K562 (cell line): ENCODE data around the gene COX10. TPM values are rescaled to one million over a fixed set of nuclear protein-coding genes. Genes with fewer than 3 reads are reported as not detected.

Experiments used
- ATAC-seq: fragments of 200-7000 bp; cut with Tn5 transposase; 3 replicates; pipeline ENCODE4 v1.9.1; 2020; ENCODE audit warnings: moderate library complexity
- BruUV-seq: library from RNA; stranded (reverse); fragments of 400-500 nt; replicated peaks from 2 replicates; lab custom pipeline; 2021; lab: Mats Ljungman, UMichigan
- CTCF ChIA-PET: fragments of 300-600 bp; formaldehyde crosslinking; extraction: SDS; loops from one replicate; lab custom pipeline; 2021; ENCODE audit warnings: low intra/inter-chr PET ratio; lab: Yijun Ruan, JAX
- POLR2A ChIA-PET: fragments of 300-600, 350-650 bp; sonication (Branson Sonifier 250); formaldehyde crosslinking; extraction: SDS; loops from one replicate; lab custom pipeline; 2021; ENCODE audit warnings: antibody characterized with exemption, inconsistent platforms; lab: Yijun Ruan, JAX
- DNase-seq, 4 experiments: peaks; one replicate each; pipeline versions ENCODE4 v3.0.0 to v3.0.0-alpha.2; 2011 to 2018; ENCODE audit warnings: low spot score in 3 of 4, mixed read lengths in 3 of 4; ENCODE audit errors: extremely low read depth in 1 of 4
- FAIRE-seq: peaks from 2 replicates; lab custom pipeline; 2011; peaks lifted over from hg19 to GRCh38; lab: Jason Lieb, UNC
- H2AFZ ChIP-seq: 2 replicates; pipeline ENCODE4 v1.6.0; 2011; ENCODE audit warnings: low read depth, low read length, control low read depth, inconsistent platforms
- H3K27ac ChIP-seq: fragments of 200-600 bp; 3 replicates; pipeline ENCODE4 v1.8.0; 2011; ENCODE audit warnings: low read depth, mild to moderate bottlenecking, control low read depth, inconsistent platforms, low read length, moderate library complexity, mixed read lengths; ENCODE audit errors: extremely low read depth
- H3K27me3 ChIP-seq, 2 experiments: fragments of 300-600 bp in 1 of 2; 2 replicates in 1 of 2; 3 replicates in 1 of 2; pipeline versions ENCODE4 v1.6.0 to v1.8.0; 2011; ENCODE audit warnings: inconsistent platforms in 2 of 2, low read length in 2 of 2, mild to moderate bottlenecking in 1 of 2, mixed read lengths in 1 of 2, moderate library complexity in 1 of 2; ENCODE audit not compliant: control insufficient read depth in 2 of 2, insufficient read depth in 2 of 2
- H3K36me3 ChIP-seq: fragments of 300-600 bp; 3 replicates; pipeline ENCODE4 v1.8.0; 2011; ENCODE audit warnings: mild to moderate bottlenecking, low read length, inconsistent platforms; ENCODE audit not compliant: control insufficient read depth, insufficient read depth
- H3K4me1 ChIP-seq, 2 experiments: fragments of 200-600 bp in 1 of 2; replicated peaks in 1 of 2; 2 replicates in 1 of 2; 3 replicates in 1 of 2; pipeline versions ENCODE4 v1.5.1 to v1.8.0; 2011; ENCODE audit warnings: inconsistent platforms in 2 of 2, low read length in 2 of 2, mild to moderate bottlenecking in 1 of 2, mixed read lengths in 1 of 2, moderate library complexity in 1 of 2; ENCODE audit not compliant: control insufficient read depth in 2 of 2, insufficient read depth in 2 of 2
- H3K4me2 ChIP-seq: 2 replicates; pipeline ENCODE4 v1.6.1; 2011; ENCODE audit warnings: low read length, control low read depth, inconsistent platforms, mixed read lengths; ENCODE audit not compliant: insufficient read depth
- H3K4me3 ChIP-seq: fragments of 200-600 bp; sonication (generic), shearing (Covaris generic); 2 replicates; pipeline ENCODE4 v1.5.1; 2016; ENCODE audit warnings: control low read depth, inconsistent platforms
- H3K79me2 ChIP-seq: fragments of 200-600 bp; 3 replicates; pipeline ENCODE4 v1.8.0; 2011; ENCODE audit warnings: low read length, inconsistent platforms; ENCODE audit not compliant: control insufficient read depth, insufficient read depth
- H3K9ac ChIP-seq, 2 experiments: 2 replicates each; pipeline versions ENCODE4 v1.6.0 to v1.6.1; 2011; ENCODE audit warnings: low read depth in 2 of 2, low read length in 2 of 2, control low read depth in 1 of 2, inconsistent platforms in 1 of 2, mild to moderate bottlenecking in 1 of 2, mixed read lengths in 1 of 2; ENCODE audit not compliant: insufficient read depth in 1 of 2
- H3K9me1 ChIP-seq: one replicate; pipeline ENCODE4 v1.6.0; 2011; ENCODE audit warnings: inconsistent platforms, mild to moderate bottlenecking, low read length, moderate library complexity; ENCODE audit not compliant: control insufficient read depth, insufficient read depth
- H3K9me3 ChIP-seq: replicated peaks from 2 replicates; pipeline ENCODE4 v1.5.1; 2011; ENCODE audit warnings: low read depth, low read length, inconsistent platforms; ENCODE audit not compliant: control insufficient read depth, insufficient read depth
- H4K20me1 ChIP-seq: replicated peaks from 2 replicates; pipeline ENCODE4 v1.6.1; 2011; ENCODE audit warnings: low read length, inconsistent platforms, mixed read lengths; ENCODE audit not compliant: control insufficient read depth, insufficient read depth
- ATF1 ChIP-seq, 2 experiments: fragments of 450-650 bp in 1 of 2; IDR thresholded peaks; 2 replicates each; pipeline ENCODE4 v1.6.1; 2016; ENCODE audit warnings: missing compliant biosample characterization in 1 of 2, missing genetic modification characterization in 1 of 2
- CEBPG ChIP-seq, 3 experiments: fragments of 200-800 bp in 1 of 3; sonication (Bioruptor generic) in 1 of 3; sonication (generic) in 1 of 3; formaldehyde crosslinking in 1 of 3; IDR thresholded peaks in 2 of 3; conservative IDR thresholded peaks in 1 of 3; 2 replicates each; pipeline versions ENCODE4 v1.6.1 to v1.8.0; 2016 to 2022; ENCODE audit warnings: missing compliant biosample characterization in 2 of 3, missing genetic modification characterization in 2 of 3, mild to moderate bottlenecking in 1 of 3, missing genetic modification reagents in 1 of 3
- ETV1 ChIP-seq: fragments of 450-650 bp; conservative IDR thresholded peaks from 2 replicates; pipeline ENCODE4 v1.6.1; 2016; ENCODE audit warnings: missing genetic modification characterization, control low read depth, low read depth, missing compliant biosample characterization
- JUND ChIP-seq, 2 experiments: IDR thresholded peaks; 2 replicates in 1 of 2; 3 replicates in 1 of 2; pipeline ENCODE4 v1.6.1; 2011; ENCODE audit warnings: borderline replicate concordance in 2 of 2, low read depth in 2 of 2, low read length in 2 of 2, improper control_type of control experiment in 1 of 2, missing biosample characterization in 1 of 2, missing genetic modification characterization in 1 of 2, missing genetic modification reagents in 1 of 2
- MAFG ChIP-seq: fragments of 450-650 bp; conservative IDR thresholded peaks from 2 replicates; pipeline ENCODE4 v1.6.1; 2016; ENCODE audit warnings: missing genetic modification characterization, missing compliant biosample characterization
- MEIS2 ChIP-seq: fragments of 450-650 bp; IDR thresholded peaks from 2 replicates; pipeline ENCODE4 v1.6.1; 2014; ENCODE audit warnings: mild to moderate bottlenecking; ENCODE audit not compliant: partially characterized antibody
- POLR2H ChIP-seq: IDR thresholded peaks from 2 replicates; pipeline ENCODE4 v1.6.1; 2016; ENCODE audit warnings: missing genetic modification characterization, low read depth, mild to moderate bottlenecking, control low read depth, missing compliant biosample characterization, moderate library complexity
- PURB ChIP-seq: sonication (generic); formaldehyde crosslinking; IDR thresholded peaks from 2 replicates; pipeline ENCODE4 v1.9.0; 2021; ENCODE audit warnings: low read depth, mild to moderate bottlenecking, missing genetic modification reagents
- RFX7 ChIP-seq: fragments of 250-450 bp; sonication (Bioruptor Pico); IDR thresholded peaks from 2 replicates; pipeline ENCODE4 v1.5.1; 2021; ENCODE audit warnings: mild to moderate bottlenecking
- TRIM24 ChIP-seq, 2 experiments: fragments of 450-650 bp; IDR thresholded peaks; 2 replicates each; pipeline ENCODE4 v1.6.1; 2016
- ZNF316 ChIP-seq: fragments of 450-650 bp; IDR thresholded peaks from 2 replicates; pipeline ENCODE4 v1.6.1; 2016
- ZNF589 ChIP-seq: fragments of 200-800 bp; sonication (Bioruptor generic); IDR thresholded peaks from 2 replicates; pipeline ENCODE4 v1.6.1; 2016; ENCODE audit warnings: low read depth, missing genetic modification characterization, missing compliant biosample characterization
- ZNF79 ChIP-seq: fragments of 250-450 bp; sonication (Bioruptor Pico); IDR thresholded peaks from 2 replicates; pipeline ENCODE4 v1.4.0; 2020; ENCODE audit warnings: low read depth, mild to moderate bottlenecking, moderate library complexity
- WGBS: fragments of 100-300 bp; shearing (Covaris generic); methylation state at CpG from one replicate; pipeline ENCODE4 v1.1.6; 2016; ENCODE audit warnings: low coverage, mixed read lengths; ENCODE audit not compliant: insufficient coverage; ENCODE audit errors: missing lambda C conversion rate; 5-methylcytosine and 5-hydroxymethylcytosine counted together
- in situ Hi-C: fragments of 300-500 bp; cut with MboI; formaldehyde crosslinking; loops from 4 replicates; pipeline ENCODE4 v1.15.0; 2018; ENCODE audit warnings: inconsistent platforms, mixed read lengths
- intact Hi-C: fragments of 100-400 bp; cut with micrococcal nuclease; formaldehyde crosslinking; loops from 2 replicates; pipeline ENCODE4 v1.14.2; 2022
- polyA plus RNA-seq, 8 experiments: library from polyadenylated mRNA; depleted of rRNA in 4 of 8; stranded (reverse) in 5 of 8; unstranded in 3 of 8; fragments of >200 nt; fragmentation: Nextera tagmentation in 2 of 8; fragmentation: Illumina TruSeq in 1 of 8; extraction: Ambion mirVana in 2 of 8; extraction: Trizol in 1 of 8; gene quantifications; 2 replicates each; pipeline versions ENCODE4 v1.2.1 to v1.2.3, GENCODE V29; 2011 to 2014; ENCODE audit warnings: inconsistent platforms in 1 of 8, missing spikeins in 1 of 8
- total RNA-seq, 7 experiments: library from RNA; depleted of rRNA in 6 of 7; stranded (reverse); fragments of >200 nt in 6 of 7; fragmentation: Illumina TruSeq in 2 of 7; extraction: Trizol in 2 of 7; gene quantifications; 2 replicates each; pipeline versions ENCODE4 v1.2.1 to v1.2.3, GENCODE V29; 2011 to 2021; ENCODE audit warnings: low replicate concordance in 1 of 7
- TF ChIP-seq, protein P1 (sequence below): sonication (generic); formaldehyde crosslinking; IDR thresholded peaks from 2 replicates; pipeline ENCODE4 v1.8.0; 2022; ENCODE audit warnings: mild to moderate bottlenecking, missing genetic modification reagents
- TF ChIP-seq, protein P2 (sequence below): sonication (generic); formaldehyde crosslinking; IDR thresholded peaks from 2 replicates; pipeline ENCODE4 v1.8.0; 2022; ENCODE audit warnings: missing genetic modification reagents, mild to moderate bottlenecking, borderline replicate concordance
- TF ChIP-seq, protein P3 (sequence below): sonication (generic); IDR thresholded peaks from 2 replicates; pipeline ENCODE4 v1.6.1; 2016

Gene COX10
- total and polyA plus RNA-seq, 9 of the 15 experiments (the other 6 are each of a cell fraction or from before 2014, with no cell fraction given), result 10.3 to 26.4 (median 17.8) TPM

DNA sequence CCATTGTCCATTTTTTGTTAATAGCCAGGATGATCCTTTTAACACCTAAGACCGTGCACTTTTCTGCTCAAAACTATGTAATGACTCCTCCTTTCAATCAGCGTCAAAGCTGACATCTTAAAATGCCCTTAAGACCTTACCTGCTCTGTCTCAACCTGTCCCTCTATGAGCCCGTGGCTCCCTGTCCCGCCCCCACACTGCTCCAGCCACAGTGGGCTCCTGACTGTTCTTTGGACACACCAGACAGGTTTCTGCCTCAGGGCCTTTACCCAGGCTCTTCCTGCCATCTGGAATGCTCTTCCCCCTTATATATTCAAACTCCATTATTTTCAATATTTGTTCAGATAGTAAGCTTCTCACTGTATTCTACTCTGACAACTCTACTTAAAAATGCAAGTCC is 153.3 kb downstream of the COX10 start (continued):
- TF ChIP-seq, protein P1, sequence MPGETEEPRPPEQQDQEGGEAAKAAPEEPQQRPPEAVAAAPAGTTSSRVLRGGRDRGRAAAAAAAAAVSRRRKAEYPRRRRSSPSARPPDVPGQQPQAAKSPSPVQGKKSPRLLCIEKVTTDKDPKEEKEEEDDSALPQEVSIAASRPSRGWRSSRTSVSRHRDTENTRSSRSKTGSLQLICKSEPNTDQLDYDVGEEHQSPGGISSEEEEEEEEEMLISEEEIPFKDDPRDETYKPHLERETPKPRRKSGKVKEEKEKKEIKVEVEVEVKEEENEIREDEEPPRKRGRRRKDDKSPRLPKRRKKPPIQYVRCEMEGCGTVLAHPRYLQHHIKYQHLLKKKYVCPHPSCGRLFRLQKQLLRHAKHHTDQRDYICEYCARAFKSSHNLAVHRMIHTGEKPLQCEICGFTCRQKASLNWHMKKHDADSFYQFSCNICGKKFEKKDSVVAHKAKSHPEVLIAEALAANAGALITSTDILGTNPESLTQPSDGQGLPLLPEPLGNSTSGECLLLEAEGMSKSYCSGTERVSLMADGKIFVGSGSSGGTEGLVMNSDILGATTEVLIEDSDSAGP (CRISPR knock-in tag), result no peak
- TF ChIP-seq RFX7 (CRISPR knock-in tag) (no peak), ZNF79 (CRISPR knock-in tag) (no peak), POLR2H (no peak), PURB (CRISPR knock-in tag) (no peak)
- TF ChIP-seq, protein P2, sequence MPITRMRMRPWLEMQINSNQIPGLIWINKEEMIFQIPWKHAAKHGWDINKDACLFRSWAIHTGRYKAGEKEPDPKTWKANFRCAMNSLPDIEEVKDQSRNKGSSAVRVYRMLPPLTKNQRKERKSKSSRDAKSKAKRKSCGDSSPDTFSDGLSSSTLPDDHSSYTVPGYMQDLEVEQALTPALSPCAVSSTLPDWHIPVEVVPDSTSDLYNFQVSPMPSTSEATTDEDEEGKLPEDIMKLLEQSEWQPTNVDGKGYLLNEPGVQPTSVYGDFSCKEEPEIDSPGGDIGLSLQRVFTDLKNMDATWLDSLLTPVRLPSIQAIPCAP (CRISPR knock-in tag), result no peak
- TF ChIP-seq, all 486 proteins: peak for 0

DNA sequence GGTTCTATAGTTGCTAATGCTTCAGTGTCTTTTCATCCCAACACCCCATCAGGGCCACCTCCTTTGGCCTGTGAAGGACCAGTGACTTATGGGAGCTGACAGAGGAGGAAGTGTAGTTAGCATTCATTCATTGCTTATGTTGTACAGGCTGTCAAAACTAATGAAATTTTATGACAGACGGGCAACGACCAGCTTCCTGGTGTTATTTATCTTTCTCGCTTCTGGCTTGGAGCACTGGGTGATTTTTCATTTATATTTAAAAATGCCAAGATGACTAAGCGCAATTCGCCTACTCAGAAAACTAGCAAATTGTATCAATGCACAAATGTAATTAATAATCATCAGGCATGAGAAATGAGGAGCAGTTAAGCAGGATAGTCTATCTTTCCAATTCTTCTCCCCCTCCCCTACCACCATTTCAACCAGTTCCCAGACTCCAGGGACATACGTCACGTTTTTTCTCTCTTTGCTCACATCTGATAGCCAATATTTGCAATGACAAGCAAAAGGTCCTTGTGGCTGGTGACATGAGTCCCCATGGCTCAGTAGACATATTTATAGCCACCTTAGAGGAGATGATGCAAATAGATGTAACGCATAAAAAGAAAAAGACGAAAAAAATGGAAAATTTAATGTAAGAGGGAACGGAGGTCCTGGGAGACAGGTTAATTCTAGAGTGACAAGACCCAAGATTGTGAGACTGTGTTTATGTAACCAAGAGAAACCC is 156.1 kb downstream of the COX10 start:
- no peak overlapping the region for H3K27ac ChIP-seq
- no peaks in the 10 kb centered on the region for H4K20me1 ChIP-seq
- H3K79me2 ChIP-seq, result no peaks in the 10 kb centered on the region
- DNase-seq (no peak), FAIRE-seq (no peak), ATAC-seq (no peak; the same call in 2 of the 3 replicates)
- no peaks in the 10 kb centered on the region for H3K36me3 ChIP-seq
- no peaks in the 10 kb centered on the region for H3K27me3 ChIP-seq
- ChIA-PET CTCF (no interaction called here), POLR2A (no interaction called here)
- H3K4me3 ChIP-seq, result no peak overlapping the region
- H3K9ac ChIP-seq, result no peak overlapping the region
- in situ Hi-C loops, result no loop called here
- H3K4me2 ChIP-seq, result no peak overlapping the region
- no TSS peak for BruUV-seq
- H3K4me1 ChIP-seq, result no peaks in the 10 kb centered on the region; a peak in 1 of 5 replicates
- no peaks in the 10 kb centered on the region for H3K9me3 ChIP-seq
- no peak overlapping the region for H2AFZ ChIP-seq
- intact Hi-C loops, result no loop called here
- no peaks in the 10 kb centered on the region for H3K9me1 ChIP-seq
- WGBS, result 40% methylated on average over 8 of the region's 10 CpGs
- TF ChIP-seq MAFG (tag), result peak; percentile 60
- TF ChIP-seq TRIM24 (IDR thresholded peaks at IDR 0.05), result peak; percentile 33 to 70; a peak in 2 of 4 replicates
- 0 out of 2 replicates have a peak, but pooled peaks have one; percentile 6 for TF ChIP-seq ZNF316
- TF ChIP-seq, protein P3, sequence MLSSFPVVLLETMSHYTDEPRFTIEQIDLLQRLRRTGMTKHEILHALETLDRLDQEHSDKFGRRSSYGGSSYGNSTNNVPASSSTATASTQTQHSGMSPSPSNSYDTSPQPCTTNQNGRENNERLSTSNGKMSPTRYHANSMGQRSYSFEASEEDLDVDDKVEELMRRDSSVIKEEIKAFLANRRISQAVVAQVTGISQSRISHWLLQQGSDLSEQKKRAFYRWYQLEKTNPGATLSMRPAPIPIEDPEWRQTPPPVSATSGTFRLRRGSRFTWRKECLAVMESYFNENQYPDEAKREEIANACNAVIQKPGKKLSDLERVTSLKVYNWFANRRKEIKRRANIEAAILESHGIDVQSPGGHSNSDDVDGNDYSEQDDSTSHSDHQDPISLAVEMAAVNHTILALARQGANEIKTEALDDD, result no peak
- TF ChIP-seq CEBPG (CRISPR knock-in tag; IDR thresholded peaks at IDR 0.05), result peak; percentile 84
- peak; percentile 61 to 93 for TF ChIP-seq CEBPG (tag; conservative IDR thresholded peaks at IDR 0.05 in 1 of 2, IDR thresholded peaks at IDR 0.05 in 1 of 2)
- no peak for TF ChIP-seq ATF1 (CRISPR knock-in tag; IDR thresholded peaks at IDR 0.05)
- peak; percentile 22; the same call in 1 of the 2 replicates for TF ChIP-seq ATF1 (tag; IDR thresholded peaks at IDR 0.05)
- TF ChIP-seq JUND (IDR thresholded peaks at IDR 0.05; ENCODE audit: borderline replicate concordance, low read depth, low read length), result peak; percentile 25; the same call in 1 of the 2 replicates
- no peak for TF ChIP-seq JUND (tag; IDR thresholded peaks at IDR 0.05; ENCODE audit: borderline replicate concordance, low read depth, low read length)
- 0 out of 2 replicates have a peak, but pooled peaks have one; percentile 23 for TF ChIP-seq ETV1 (tag)
- 0 out of 2 replicates have a peak, but pooled peaks have one; percentile 50 for TF ChIP-seq ZNF589 (CRISPR knock-in tag)
- peak; percentile 81 for TF ChIP-seq MEIS2
